NCI-H2196 (cell line): ENCODE measurements around the gene SLCO2B1.

Experiments used
- DNase-seq: peaks from one replicate; lab custom pipeline; 2025; ENCODE audit not compliant: unreplicated experiment; lab: John Stamatoyannopoulos, UW

Gene SLCO2B1

DNA sequence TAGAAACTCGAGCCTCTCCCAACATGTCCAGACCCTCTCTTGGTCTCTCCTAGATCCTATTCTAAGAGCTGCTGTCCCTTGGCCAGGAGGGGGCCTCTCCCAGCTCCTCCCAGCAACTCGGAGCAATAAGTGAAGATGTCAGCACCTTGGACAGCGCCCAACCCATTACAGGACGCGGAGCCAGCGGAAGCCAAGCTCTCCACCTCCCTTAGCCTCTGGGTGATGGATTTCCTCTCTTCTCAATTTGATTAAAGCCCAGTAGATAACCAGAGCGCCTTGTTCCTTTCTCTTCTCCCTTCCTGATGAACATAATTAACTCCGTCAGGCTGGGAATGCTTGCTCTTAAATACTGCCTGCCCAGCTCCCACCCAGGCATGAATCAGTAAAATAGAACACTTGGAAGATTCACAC lies 63.5 kb downstream of the SLCO2B1 start:
- DNase-seq = peak; percentile 54

DNA sequence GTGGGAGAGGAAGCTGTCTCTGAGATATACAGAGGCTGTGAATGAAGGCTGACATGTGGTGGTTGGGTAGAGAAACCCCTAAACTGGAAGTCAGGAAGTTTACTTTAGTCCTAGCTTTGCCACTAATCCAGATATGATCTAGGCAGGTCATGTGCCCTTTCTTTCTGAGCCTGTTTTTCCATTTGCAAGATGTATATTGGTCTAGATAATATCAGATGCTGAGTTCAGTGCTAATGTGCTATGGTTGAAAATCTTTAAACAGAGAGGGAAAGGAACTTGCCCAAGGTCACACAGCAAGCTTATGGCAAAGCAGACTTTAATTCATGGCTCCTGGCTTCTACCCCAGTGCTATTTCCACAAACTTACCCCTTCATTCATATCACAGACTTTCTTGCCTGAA lies 63.9 kb downstream of the SLCO2B1 start:
- DNase-seq = no peak

DNA sequence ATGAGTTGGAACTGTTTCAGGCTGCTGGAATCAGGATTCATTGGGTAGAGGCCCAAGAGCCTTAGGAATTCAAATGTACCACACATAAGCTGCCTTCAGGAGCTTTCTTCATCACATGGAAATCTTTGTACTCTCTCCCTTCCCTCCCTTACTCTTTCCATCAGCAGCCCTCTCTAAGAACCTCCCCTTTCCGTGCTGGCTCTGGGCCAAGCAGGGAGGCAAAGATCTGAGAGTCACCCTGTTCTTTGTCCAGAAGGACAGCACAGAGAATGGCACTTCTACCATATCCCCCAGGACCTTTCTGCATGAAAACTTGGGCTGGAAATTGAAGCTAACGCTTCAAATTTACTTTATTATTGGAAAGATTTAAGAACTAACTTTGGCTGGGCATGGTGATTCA lies 69.0 kb downstream of the SLCO2B1 start:
- no peak for DNase-seq

DNA sequence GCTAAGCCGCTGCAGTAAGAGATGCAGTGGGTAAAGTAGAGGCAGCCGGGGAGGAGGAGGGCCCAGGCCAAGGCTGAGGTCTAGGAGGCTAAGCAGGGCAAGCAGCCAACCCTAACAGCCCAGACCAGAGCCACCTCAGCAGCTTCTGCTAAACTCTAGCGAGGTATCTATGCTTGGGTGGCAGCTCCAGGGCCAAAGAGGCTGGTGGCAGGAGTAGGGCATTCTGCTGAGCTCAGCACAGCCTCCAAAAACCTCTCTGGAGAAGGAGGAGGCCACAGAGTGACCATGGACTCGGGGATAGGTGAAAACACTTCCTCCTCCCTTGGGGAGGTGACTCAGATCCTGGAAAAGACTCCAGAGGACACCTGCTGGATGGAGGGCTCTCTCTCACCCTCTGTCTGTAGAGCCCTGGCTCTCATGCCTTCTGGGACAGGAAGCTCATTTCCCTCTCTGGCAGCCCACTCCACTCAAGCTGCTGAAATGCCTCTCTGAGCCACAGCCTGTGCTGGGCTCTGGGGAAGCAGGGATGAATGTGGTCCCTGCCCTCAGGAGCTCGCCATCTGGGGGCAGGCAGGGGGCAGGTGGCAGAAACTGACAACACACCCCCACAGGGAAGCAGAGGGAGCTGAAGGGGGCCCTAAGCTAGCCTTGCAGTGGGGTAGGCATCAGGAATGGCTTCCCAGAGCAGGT lies 73.2 kb downstream of the SLCO2B1 start:
- peak; percentile 11 for DNase-seq

DNA sequence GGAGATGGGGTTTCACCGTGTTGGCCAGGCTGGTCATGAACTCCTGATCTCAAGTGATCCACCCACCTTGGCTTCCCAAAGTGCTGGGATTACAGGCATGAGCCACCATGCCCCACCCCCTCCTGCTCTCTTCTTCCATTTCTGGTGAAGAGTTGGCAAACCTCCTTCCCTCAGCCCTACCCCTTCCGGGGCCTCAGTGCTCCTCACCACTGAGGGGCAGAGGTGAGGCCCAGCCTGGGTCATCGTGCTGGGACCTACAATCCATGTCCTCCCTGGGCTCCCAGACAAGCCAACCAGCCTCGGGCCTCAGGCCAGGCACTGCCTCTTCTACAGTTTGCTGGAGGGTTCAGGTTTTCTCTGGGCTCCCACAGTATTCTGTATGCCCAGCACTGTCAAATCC lies 74.9 kb downstream of the SLCO2B1 start:
- DNase-seq = no peak

DNA sequence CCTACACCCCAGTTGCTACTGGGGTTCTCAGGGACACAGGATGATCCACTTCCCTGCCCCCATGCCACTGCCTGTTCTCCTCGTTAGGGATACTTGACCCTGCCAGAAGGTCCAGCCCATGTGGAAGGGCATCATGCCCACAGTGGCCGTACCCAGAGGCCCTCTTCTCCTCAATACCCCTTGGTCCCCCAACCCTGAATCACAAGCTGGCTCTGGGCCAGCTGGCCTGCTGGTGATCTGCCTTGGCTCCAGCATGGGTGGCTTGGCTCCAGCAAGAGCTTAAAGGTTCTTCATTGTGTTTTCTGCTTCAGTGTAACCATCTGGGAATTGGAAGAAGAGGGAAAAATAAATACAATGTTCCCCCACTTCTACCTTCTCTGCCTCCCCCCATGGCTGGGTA lies 78.6 kb downstream of the SLCO2B1 start:
- no peak for DNase-seq

DNA sequence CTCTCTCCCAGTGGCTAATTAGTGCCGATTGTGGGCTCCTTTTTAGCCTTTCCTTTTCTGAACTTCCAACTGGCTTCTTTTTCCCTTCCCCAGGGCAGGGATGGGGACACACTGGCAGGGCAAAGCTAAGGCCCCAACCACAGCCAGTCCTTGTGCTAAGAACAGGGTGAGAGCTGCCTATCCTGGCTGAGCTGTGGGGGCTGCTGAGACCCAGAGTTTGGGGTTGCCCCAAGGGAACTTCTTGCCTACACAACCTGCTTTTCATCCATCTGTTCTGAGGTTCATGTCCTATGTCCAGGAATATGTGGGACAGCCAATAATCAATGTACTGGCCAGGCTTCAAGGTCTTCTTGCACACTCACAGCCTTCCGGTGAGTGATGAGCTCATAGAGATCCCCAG lies 79.7 kb downstream of the SLCO2B1 start:
- no peak for DNase-seq

DNA sequence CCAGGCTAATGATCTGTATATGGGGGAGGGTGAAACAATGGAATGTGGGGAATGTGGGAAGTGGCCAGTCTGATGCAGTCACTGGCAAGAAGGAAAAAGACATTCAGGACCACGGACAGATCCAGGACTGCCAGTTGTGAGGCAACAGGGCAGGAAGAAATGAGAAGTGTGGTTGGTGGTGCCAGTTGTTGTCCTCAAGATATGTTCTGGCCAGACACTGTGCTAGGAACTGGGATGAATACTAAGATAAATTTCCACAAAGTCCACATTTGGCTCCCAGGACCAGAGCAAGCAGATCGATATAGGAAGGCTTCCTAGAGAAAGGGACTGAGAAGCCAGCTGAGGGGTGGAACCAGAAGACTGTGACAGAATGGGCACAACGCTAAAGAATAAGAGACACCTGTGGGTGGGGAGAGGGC lies 82.9 kb downstream of the SLCO2B1 start:
- no peak for DNase-seq

DNA sequence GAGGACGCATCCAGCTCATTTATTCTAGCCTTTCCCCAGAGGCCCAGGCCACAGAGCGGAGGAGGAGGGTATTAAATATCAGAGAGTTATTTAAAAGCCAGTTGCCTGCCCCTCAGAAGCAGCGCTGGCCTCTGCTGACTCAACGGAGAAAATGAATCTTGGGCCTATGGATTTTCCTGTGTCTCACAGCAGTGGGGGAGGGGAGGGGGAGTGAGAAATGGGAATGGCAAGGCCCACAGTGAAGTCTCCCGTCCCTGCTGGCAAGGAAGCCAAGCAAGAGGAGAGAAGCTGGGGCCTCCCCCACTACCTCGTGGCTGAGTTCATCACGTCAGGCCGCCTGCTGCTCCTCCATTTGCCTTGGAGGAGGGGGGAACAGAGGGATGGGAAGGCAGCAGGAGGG lies 85.2 kb downstream of the SLCO2B1 start:
- no peak for DNase-seq

DNA sequence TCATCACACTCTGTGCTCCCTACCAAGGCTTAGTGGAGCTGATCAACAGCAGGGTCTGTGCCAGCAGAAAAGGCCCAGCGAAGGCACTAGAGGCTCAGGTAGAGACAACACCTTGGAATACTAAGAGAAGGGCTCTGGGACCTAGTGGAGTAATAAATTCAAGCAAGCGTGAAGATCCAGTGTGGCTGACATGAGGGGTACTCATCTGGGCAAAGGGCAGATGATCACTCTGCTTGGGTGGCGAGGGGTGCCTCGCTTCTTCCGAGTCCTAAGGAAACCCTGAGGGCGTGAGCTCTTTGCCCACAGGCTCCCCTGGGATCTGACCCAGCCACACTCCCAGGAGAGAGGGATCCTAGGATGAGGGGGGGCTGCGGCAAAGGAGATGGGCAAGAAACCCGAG lies 86.1 kb downstream of the SLCO2B1 start:
- no peak for DNase-seq

DNA sequence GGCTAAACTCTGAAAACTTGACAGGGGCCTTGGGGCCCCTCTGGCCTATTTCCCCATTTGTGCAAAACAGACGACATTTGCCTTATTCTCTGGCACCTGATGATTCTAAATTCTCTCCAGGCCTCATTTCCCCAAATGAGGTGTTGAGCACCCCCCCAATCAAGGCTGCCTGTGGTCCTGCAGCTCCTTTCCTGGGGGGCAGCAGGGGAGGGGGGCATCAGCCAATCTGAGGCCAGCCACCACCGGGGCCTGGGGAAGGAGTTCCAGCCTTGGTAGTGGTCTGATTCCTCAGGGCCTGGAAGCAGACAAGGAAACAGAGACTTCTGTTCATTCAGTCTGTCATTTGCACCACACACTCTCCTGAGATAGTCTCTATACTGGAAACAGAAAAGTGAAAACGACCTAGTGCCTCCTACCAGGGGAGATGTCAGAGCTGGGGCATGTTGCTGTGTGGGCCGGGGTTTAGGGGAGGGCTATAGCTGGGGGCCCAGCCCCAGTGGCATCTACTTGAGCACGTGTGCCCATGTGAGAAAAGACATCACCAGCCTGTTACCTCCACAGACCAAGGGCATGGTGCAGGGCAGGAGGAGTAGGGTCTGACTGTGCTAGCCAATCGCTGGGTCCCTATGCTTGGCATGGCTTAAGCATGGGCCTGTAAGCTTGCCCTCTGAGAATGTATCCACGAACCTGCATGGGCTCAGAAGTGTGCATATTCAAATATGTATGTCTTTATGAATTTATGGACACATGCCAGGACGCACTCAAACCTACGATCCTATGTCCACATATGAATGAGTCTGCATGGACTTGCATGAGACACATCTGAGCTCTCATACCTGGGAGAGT lies 87.9 kb downstream of the SLCO2B1 start:
- DNase-seq = no peak

DNA sequence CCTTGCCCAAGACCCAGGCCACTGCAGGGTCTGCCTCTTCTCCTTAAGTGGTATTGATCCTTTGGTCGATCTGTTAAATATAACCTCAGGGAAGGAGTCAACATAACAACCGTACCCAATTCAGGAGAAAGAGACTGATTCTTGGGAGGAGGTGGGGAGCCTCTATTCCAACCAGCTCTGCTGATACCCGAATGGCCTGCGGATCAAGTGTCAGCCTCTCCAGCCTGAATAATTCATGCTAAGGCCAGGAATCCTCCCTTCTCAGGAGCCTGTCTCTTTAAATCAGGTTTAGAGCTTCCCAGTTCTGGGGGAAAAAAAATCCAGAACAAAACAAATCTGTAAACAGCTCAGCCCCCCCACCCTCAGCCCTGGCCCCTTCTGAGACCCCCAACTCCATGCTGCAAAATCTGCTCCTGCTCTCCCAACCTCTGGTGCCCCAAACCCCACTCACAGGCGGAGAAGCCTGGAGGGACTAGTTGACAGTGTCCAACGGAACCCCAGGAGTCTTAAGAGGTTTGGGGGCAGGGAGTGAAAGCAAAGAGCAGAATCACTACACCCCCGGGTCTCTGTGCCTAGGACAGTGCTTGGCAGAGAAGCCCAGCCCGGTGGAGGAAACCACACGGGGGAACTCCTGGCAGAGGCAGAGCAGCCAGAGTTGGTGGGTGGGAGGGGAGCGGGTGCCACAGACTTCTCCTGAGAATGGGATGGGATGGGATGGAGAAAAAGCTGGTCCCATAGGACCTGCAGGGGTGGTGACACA lies 88.8 kb downstream of the SLCO2B1 start:
- no peak for DNase-seq

DNA sequence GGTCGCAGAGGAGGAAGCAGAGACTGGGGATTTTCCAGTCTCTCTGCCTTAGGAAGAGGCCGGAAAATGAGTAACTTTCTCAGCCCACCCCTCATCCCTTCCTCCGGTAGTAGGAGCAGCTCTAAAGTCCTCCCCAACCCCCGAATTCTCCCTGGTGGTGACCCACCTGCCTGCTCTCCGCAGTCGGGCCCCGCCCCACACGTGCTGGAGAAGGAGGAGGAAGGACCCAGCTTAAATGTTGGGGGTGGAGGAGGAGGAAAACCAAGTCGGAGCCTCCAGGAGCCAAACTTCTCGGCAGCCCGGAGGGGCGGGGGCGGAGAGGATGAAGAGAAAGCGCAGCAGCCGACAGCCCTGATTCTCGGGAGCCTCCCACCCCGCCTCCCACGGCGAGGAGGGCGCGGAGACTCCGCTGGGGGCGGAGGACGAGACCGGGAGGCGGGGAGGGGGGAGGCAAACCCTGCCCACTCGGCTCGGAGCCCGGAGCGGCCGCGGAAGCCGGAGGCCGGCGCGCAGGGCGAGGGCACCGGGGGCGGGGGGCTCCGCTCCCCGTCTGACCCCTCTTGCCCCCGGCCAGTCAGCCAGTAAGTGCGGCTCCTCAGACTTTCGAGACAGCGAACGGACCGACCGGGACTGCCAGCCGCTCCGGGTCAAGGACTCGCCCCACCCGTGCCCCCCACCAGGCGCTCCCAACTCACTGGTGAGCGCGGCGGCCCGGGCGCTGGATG lies 89.6 kb downstream of the SLCO2B1 start, which contains the start of gene TPBGL:
TPBGL (plus strand) TSS at position 464 of the 725 bp plus-strand sequence. CDS start 276 bp downstream, outside the sequence.
- DNase-seq = peak; percentile 64

DNA sequence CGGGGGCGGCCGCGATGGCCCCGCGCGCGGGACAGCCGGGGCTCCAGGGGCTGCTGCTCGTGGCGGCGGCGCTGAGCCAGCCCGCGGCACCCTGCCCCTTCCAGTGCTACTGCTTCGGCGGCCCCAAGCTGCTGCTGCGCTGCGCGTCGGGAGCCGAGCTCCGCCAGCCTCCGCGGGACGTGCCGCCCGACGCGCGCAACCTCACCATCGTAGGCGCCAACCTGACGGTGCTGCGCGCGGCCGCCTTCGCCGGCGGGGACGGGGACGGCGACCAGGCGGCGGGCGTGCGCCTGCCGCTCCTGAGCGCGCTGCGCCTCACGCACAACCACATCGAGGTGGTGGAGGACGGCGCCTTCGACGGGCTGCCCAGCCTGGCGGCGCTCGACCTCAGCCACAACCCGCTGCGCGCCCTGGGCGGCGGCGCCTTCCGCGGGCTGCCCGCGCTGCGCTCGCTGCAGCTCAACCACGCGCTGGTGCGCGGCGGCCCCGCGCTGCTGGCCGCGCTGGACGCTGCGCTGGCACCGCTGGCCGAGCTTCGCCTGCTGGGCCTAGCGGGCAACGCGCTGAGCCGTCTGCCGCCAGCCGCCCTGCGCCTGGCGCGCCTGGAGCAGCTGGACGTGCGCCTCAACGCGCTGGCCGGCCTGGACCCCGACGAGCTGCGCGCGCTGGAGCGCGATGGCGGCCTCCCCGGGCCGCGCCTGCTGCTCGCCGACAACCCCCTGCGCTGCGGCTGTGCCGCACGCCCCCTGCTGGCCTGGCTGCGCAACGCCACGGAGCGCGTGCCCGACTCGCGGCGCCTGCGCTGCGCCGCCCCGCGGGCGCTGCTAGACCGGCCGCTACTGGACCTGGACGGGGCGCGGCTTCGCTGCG lies 90.4 kb downstream of the SLCO2B1 start:
- peak; percentile 92 for DNase-seq

DNA sequence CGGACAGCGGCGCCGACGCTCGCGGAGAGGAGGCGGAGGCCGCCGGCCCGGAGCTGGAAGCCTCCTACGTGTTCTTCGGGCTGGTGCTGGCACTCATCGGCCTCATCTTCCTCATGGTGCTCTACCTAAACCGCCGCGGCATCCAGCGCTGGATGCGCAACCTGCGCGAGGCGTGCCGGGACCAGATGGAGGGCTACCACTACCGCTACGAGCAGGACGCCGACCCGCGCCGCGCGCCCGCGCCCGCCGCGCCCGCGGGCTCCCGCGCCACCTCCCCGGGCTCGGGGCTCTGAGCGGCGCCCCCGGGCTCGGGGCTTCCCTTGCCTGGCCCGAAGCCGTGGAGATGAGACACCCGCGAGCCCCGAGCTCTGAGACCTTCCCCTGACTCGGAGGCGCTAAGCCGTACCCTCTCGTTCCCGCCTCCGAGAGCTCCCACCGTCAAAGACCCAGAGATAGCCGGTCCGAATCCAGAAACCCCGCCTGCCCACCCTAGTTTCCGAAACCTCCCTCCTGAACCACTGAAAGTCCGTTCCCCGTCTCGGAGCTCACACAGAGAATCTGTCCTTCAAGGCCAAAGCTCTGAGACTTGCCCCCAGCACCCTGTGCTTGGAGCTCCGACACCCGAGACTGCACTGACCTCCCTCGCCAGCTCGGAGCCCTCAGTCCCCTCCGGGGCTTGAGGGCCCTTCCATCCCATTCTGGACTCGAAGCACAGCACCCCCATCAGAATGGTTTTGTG lies 91.2 kb downstream of the SLCO2B1 start:
- no peak for DNase-seq

DNA sequence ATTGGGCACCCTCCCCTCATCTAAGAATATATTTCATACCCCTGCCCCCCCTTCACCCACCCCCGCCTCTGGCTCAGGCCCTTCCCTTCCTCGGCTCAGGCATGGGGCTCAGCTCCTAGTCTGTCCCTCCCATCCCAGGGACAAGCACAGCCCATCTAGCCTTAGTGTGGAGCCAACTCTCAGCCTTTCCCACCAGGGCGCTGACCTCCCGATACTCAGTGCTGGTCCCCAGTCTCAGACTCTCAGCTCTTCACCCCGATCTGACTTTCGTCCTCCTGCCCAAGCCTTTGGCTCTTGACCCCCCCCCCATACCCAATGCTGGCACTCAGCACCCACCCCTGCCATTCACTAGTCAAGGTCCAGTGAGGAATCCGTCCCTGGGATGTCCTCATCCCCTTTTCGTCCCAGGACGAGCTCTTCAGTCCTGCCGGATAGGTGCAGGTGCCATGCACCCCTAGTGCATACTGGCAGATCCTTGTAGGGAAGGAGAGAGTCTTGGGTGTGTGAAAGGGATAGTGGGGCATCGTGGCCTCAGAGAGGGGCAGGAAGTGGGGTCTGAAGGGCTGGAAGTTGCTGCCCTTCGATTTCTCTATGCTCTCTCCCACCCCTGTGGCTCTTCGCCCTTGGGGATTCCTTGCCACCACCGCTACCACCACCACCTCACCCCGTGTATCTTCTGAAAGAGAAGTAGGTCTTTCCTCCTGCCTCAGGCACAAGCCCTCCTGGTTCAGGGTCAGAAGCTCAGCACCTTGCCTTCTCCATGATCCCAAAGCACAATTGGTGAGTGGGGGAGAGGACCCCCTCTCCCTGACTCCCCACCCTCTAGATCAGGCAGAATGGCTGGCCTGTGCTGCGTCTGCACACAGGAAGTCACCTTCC lies 92.1 kb downstream of the SLCO2B1 start:
- no peak for DNase-seq

DNA sequence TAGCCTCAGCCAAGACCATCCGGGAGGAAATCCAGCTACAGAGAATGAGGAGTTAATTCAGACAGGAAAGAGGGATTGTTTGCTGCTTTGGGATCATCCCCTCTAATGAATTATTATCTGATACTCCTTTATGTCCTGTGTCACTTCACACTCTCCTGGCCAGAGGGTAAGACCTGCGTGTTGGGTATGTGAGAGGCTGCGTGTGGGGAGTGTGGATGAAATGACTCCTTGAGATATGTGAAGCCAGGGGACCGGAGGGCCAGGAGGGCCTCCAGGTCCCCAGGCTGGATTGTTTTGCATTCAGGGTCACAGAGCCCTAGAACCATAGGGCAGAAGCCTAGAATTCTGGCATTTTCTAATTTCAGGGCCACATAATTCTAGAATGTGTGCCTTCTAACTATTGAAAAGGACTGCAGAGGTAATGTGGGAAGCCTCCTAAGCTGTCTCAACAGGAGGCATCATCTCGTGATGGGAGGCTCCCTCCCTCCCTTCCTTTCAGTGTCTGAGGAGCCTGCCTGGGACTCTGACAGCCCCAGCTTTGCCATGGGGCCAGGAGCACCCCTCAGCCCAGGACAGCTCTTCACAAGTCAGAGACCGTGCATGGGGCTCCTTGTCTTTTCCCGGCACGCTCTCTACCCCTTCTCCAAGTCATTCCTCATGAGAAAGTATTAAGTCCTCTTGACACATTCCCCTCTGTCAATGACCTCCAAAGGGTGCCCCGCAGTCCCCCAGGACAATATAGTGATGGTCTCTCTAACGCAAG lies 93.3 kb downstream of the SLCO2B1 start:
- no peak for DNase-seq
